HG02571 (cell line): ENCODE data around the gene PMIS2.
A peak's percentile ranks its signal among the peaks of the same experiment; 100 is the strongest.

Experiments used
- ATAC-seq: cut with Tn5 transposase; IDR thresholded peaks from one replicate; pipeline ENCODE4 v1.9.1; 2021; ENCODE audit warnings: mild to moderate bottlenecking, moderate library complexity; ENCODE audit not compliant: unreplicated experiment

Gene PMIS2

DNA sequence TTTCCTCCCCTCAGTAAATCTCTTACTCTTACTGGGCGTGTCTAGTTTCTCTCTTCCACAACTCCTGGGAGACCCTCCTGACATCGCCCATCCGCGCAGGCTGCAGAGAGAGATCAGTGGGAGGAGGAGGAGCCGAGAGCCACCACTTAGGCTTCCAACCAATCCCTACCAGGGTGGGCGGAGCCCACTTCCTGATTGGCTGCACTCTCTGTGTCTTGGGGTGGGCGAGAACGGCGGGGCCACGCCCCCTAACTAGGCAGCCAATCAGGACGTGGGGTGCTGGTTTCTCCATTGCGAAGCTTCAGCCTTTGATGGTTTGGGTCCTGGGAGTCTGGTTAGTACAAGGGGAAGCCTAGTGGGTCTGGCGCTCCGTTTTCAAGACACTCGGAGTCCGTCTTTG lies at the start of gene PMIS2:
Gene PMIS2, plus strand, starts transcription at position 326 of the 400 bp plus-strand sequence. CDS start 87 bp downstream, outside the sequence.
- no peak for ATAC-seq

DNA sequence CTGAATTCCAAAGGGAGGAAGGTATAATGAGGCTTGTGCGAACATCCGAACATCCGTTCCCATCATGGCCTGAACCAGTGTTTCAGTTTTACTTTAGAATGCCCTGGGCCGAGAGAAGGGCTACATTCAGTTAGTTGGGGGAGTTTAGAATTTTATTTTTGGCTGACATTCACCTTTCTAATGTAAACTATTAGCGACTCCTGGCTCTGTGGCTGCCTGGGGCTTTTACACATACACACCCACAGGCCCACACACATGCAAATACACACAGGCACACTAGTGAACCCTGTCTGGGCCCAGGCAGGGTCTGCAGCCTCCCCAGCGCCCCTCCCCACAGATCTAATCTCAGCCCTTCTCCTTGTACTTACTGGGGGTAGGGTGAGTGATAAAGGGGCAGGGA lies 46.7 kb upstream of the PMIS2 start:
- no peak for ATAC-seq

GRCh38 chr19:35539850-35540249 lies 46.1 kb upstream of the PMIS2 start:
- ATAC-seq: no peak

GRCh38 chr19:35540356-35540927 lies 45.5 kb upstream of the PMIS2 start:
- no peak for ATAC-seq

GRCh38 chr19:35542209-35542608 lies 43.8 kb upstream of the PMIS2 start:
- ATAC-seq: no peak

GRCh38 chr19:35543280-35544109 lies 42.5 kb upstream of the PMIS2 start:
- no peak for ATAC-seq

DNA sequence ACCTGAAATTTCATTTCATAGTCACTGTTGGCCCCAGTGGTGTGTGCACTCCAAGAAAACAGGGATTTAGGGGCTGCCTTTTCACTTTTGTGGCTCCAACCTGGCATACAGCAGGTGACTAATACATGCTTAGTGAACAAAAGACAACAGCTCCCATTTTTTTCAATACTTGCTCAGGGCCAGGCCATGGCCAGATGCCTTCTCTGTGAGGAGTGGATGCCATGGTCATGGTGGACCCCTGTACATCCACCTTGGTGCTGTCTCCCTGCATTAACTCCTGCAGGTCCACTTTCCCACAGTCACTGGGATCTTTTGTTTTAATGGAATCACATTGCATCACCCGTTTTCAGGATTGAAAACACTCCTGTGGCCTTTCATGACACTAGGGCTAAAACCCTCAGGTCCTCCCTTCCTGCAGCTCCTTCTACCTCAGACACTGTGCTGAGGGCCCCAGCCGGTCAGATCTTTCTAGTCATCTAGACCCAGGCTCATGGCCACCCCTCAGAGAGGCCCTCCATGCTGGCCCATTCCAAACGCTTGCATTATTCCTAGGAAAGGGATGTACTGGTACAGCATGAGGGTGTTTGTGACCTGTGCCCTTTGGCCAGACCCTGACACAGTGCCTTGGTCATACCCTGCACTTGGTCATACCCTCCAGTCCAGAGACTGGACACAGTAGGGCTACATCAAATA lies 41.7 kb upstream of the PMIS2 start:
- ATAC-seq: no peak

DNA sequence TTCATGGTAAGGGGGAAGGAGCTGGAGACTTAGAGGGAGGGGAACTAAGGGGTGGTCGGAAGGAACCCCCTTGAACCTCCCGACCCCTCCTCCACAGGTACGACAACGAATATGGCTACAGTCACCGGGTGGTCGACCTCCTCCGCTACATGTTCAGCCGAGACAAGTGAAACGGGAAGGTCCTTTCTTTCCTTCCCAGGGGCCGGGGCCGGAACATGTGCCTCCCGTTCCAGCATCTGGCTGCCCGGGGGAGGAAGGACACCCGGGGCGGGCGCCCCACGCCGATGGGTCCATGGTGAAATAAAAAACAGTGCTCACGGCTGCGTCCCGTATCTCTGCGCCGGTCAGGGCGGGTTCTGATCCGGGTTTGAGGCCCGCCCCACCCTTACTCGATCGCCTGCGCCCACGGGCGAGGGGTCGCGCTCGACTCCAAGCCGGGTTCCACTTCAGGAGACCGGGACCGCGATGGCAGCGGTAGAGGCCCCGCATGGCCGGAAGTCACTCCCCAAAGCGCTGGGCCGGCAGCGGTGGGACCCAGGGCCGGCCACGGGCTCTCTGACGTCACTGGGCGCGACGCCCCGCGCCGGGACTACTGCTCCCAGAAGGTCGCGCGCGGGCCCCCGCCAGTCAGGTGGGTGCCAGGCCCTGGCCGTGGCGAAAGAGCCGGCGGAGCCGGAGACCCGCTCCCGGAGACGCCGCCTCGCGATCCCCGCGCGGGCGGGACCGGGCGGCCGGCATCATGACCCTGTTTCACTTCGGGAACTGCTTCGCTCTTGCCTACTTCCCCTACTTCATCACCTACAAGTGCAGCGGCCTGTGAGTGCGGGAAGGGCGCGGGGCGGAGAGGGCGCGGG lies 40.7 kb upstream of the PMIS2 start, which contains the start of gene TMEM147:
Gene TMEM147, plus strand, starts transcription at position 626 of the 854 bp plus-strand sequence. Its CDS starts 114 bp downstream, at position 740.
- ATAC-seq: peak; percentile 66

DNA sequence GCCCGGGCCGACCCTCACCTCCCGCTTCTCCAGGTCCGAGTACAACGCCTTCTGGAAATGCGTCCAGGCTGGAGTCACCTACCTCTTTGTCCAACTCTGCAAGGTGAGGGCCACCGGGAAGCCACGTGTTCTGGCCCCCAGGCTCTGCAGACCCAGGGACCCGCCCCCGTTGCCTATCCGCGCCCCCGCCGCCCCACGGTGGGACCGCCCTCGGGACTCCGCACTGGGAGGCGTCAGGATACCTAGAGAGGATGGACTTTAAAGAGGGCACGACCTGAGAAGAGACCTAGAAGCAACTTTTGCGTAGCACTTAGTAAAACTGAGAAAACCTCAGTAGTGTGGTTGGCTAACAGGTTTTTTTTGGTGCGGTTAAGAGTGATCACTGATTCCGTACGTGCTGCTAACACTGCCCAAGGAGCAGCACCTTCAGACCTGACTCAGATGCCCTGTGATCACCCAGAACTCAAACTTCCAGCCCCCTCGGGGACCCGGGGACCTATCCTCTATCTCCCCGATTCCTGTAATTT lies 40.1 kb upstream of the PMIS2 start:
- peak; percentile 32 for ATAC-seq

- ATAC-seq: no peak
Measured at GRCh38 chr19:35546532-35546931, 39.4 kb upstream of the PMIS2 start.

DNA sequence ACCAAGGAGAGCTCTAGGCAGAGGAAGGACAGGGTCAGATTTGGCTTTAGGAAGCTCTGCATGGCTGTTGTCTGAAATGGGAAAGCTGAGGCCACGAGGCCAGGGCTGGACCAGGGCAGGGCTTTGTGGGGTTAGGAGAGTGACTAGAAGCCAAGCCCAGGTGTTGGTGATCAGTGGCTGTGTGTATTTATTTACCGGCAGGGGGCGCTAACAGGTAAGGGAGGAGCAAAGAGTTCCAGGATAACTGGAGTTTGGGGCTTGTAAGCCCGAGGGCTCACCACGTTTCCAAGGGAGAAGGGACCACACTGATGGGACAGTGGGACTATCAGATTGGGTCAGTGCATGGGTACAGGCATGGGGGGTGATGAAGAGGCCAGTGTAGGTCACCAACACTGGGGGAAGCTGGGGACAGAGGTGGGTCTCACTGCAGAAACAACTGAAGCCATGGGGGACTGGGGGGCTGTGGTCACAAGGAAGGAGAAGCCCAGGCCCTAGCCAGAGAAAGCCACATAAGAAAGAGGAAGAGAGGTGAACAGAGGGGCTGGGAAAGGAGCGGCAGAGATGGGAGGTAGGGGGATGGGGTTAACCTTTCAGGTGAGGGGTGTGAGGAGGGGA lies 36.7 kb upstream of the PMIS2 start:
- ATAC-seq: no peak

- no peak for ATAC-seq
Measured at GRCh38 chr19:35549879-35550523, 36.0 kb upstream of the PMIS2 start.

DNA sequence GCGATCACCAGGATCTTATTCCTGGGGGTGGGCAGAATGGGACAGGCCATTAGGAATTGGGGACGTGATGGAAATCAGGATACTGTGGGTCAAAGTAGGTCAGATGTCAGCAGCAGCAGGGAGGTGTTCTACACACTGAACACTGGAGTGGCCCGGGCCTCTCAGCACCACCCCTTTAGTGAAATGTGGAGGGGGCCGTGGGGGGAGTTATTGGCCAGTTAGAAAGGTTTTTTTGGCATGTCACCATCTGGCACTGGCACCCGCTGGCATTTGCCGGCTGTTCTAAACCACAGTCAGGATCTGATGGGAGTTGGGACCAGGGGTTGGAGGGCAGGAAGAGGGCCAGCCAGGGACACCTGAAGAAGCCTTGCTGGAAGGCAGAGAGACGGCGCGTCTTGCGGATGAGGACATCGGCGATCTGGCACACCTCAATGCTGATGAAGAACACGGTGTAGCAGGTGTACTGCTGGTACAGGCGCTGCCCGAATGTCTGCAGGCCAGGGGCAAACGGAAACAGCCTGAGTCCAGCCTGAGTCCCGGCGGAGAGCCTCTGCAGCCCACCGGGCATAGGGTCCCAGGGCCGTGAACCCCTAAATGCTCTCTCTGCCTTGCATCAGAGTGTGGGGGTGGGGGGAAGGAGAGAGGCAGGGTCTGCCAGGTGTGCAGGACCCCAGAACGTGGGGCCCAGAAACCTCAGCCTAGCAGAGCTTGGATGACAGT lies 34.7 kb upstream of the PMIS2 start:
- no peak for ATAC-seq

GRCh38 chr19:35552534-35553384 lies 33.2 kb upstream of the PMIS2 start:
- no peak for ATAC-seq

GRCh38 chr19:35553385-35554000 lies 32.5 kb upstream of the PMIS2 start:
- ATAC-seq: no peak

- ATAC-seq: no peak
Measured at GRCh38 chr19:35554076-35554475, 31.9 kb upstream of the PMIS2 start.

DNA sequence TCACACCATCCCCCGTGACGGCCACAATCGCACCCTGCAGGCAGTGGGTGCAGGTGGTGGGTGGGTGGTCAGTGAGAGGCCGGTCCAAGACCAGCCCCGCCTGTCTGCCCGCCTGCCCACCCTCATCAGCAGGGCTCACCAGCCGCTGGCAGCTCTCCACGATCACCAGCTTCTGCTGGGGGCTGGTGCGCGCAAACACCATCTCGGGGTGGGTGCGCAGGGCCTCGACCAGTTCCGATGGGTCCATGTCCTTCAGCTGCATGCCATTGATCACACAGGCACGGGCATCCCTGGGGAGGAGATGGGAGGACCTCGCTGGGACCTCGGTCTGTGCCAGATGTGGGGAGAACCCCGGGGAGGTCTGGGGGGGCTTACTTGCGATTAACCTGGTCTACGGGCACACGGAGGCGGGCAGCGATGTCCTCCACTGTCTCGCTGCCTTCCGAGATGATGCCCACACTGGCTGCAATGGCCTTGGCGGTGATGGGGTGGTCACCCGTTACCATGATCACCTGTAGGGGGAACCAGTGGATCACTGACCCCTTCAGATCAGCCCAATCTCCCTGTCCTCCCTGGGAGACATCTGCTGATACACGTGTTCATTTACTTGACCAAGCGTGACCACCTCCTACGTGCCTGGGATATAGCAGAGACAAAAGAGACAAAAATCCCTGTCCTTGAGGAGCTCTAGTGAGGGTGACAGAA lies 30.5 kb upstream of the PMIS2 start:
- no peak for ATAC-seq
